Large intestine (tissue), 3 donors: ENCODE measurements around the gene WNT7B. TPM values are rescaled to one million over a fixed set of nuclear protein-coding genes. Genes with fewer than 3 reads are reported as not detected.

Source experiments
- DNase-seq, 2 donors: peaks; one replicate each; pipeline versions ENCODE4 v3.0.0 to v3.0.0-alpha.2; 2013
- H3K27ac ChIP-seq: one replicate; pipeline ENCODE4 v1.5.1; 2013; ENCODE audit warnings: low read length
- H3K27me3 ChIP-seq: 2 replicates; pipeline ENCODE4 v1.6.1; 2013; ENCODE audit warnings: low read length; ENCODE audit not compliant: control insufficient read depth, insufficient read depth
- H3K36me3 ChIP-seq: 2 replicates; pipeline ENCODE4 v1.6.1; 2013; ENCODE audit warnings: low read length; ENCODE audit not compliant: control insufficient read depth, insufficient read depth
- H3K4me1 ChIP-seq: one replicate; pipeline ENCODE4 v1.6.1; 2013; ENCODE audit warnings: low read length; ENCODE audit not compliant: control insufficient read depth, insufficient read depth
- H3K4me3 ChIP-seq: one replicate; pipeline ENCODE4 v1.5.1; 2013; ENCODE audit warnings: low read length
- H3K9me3 ChIP-seq: one replicate; pipeline ENCODE4 v1.6.1; 2013; ENCODE audit warnings: mild to moderate bottlenecking, low read depth, low read length, moderate library complexity; ENCODE audit not compliant: control insufficient read depth
- WGBS: methylation state at CpG from one replicate; pipeline ENCODE4 v1.1.5; 2013; ENCODE audit warnings: low lambda C conversion rate; ENCODE audit not compliant: insufficient coverage; 5-methylcytosine and 5-hydroxymethylcytosine counted together
- polyA plus RNA-seq: library from polyadenylated mRNA; unstranded; fragments of 120-200 nt; gene quantifications from one replicate; pipeline ENCODE4 v1.2.1, GENCODE V29; 2013

Gene WNT7B
- polyA plus RNA-seq, 1 donor, result 0.33 TPM

GRCh38 chr22:45949891-45950290 lies 27.1 kb downstream of the WNT7B start:
- H3K4me3 ChIP-seq, result no peak overlapping the region
- H3K36me3 ChIP-seq, result no peaks in the 10 kb centered on the region
- H3K4me1 ChIP-seq, result no peaks in the 10 kb centered on the region
- H3K9me3 ChIP-seq, result no peaks in the 10 kb centered on the region
- H3K27ac ChIP-seq, result no peak overlapping the region
- peaks cover 9% of the 10 kb centered on the region for H3K27me3 ChIP-seq
- WGBS, result no CpG with 5 or more reads among the region's 23 CpGs
- no peak for DNase-seq

GRCh38 chr22:45949258-45949870 lies 27.6 kb downstream of the WNT7B start:
- DNase-seq, result no peak
- H3K4me1 ChIP-seq, result no peaks in the 10 kb centered on the region
- no peak overlapping the region for H3K4me3 ChIP-seq
- H3K9me3 ChIP-seq, result no peaks in the 10 kb centered on the region
- no CpG with 5 or more reads among the region's 22 CpGs for WGBS
- H3K36me3 ChIP-seq, result no peaks in the 10 kb centered on the region
- no peak overlapping the region for H3K27ac ChIP-seq
- peaks cover 8% of the 10 kb centered on the region for H3K27me3 ChIP-seq

- H3K4me3 ChIP-seq, result no peak overlapping the region
- H3K9me3 ChIP-seq, result no peaks in the 10 kb centered on the region
- no CpG with 5 or more reads among the region's 21 CpGs for WGBS
- H3K27ac ChIP-seq, result no peak overlapping the region
- no peak for DNase-seq
- H3K27me3 ChIP-seq, result peaks cover 7% of the 10 kb centered on the region
- no peaks in the 10 kb centered on the region for H3K36me3 ChIP-seq
- H3K4me1 ChIP-seq, result no peaks in the 10 kb centered on the region
Measured at GRCh38 chr22:45948081-45948648, 28.8 kb downstream of the WNT7B start.

- no peak overlapping the region for H3K4me3 ChIP-seq
- no peak overlapping the region for H3K27ac ChIP-seq
- DNase-seq, result no peak
- H3K27me3 ChIP-seq, result no peaks in the 10 kb centered on the region
- H3K9me3 ChIP-seq, result no peaks in the 10 kb centered on the region
- H3K4me1 ChIP-seq, result no peaks in the 10 kb centered on the region
- no CpG with 5 or more reads among the region's 17 CpGs for WGBS
- no peaks in the 10 kb centered on the region for H3K36me3 ChIP-seq
Measured at GRCh38 chr22:45946805-45947600, 30.0 kb downstream of the WNT7B start.

GRCh38 chr22:45945621-45946106 lies 31.3 kb downstream of the WNT7B start:
- Histone ChIP-seq H3K4me3 (no peak overlapping the region), H3K27me3 (no peaks in the 10 kb centered on the region), H3K36me3 (no peaks in the 10 kb centered on the region), H3K27ac (no peak overlapping the region), H3K9me3 (no peaks in the 10 kb centered on the region), H3K4me1 (no peaks in the 10 kb centered on the region)
- no peak for DNase-seq
- WGBS, result no CpG with 5 or more reads among the region's 18 CpGs

GRCh38 chr22:45942787-45943493 lies 34.0 kb downstream of the WNT7B start:
- WGBS, result no CpG with 5 or more reads among the region's 32 CpGs

GRCh38 chr22:45942344-45942743 lies 34.6 kb downstream of the WNT7B start:
- WGBS, result no CpG with 5 or more reads among the region's 9 CpGs
- peak in 1 of 2 donors; percentile 6 for DNase-seq
- H3K4me3 ChIP-seq, result no peak overlapping the region

More at GRCh38 chr22:45942787-45943493, 34.0 kb downstream of the WNT7B start:
- no peak overlapping the region for H3K27ac ChIP-seq
- H3K27me3 ChIP-seq, result peaks cover 2% of the 10 kb centered on the region
- H3K4me1 ChIP-seq, result no peaks in the 10 kb centered on the region
- no peak for DNase-seq
- no peak overlapping the region for H3K4me3 ChIP-seq
- no peaks in the 10 kb centered on the region for H3K9me3 ChIP-seq
- H3K36me3 ChIP-seq, result no peaks in the 10 kb centered on the region

GRCh38 chr22:45938913-45939312 lies 38.0 kb downstream of the WNT7B start:
- H3K27ac ChIP-seq, result no peak overlapping the region
- WGBS, result 60% methylated on average over 1 of the region's 3 CpGs
- H3K4me1 ChIP-seq, result no peaks in the 10 kb centered on the region
- no peaks in the 10 kb centered on the region for H3K9me3 ChIP-seq
- peaks cover 19% of the 10 kb centered on the region for H3K27me3 ChIP-seq
- no peak for DNase-seq
- no peaks in the 10 kb centered on the region for H3K36me3 ChIP-seq
- H3K4me3 ChIP-seq, result no peak overlapping the region

More at GRCh38 chr22:45942344-45942743, 34.6 kb downstream of the WNT7B start:
- Histone ChIP-seq H3K4me1 (no peaks in the 10 kb centered on the region), H3K27me3 (peaks cover 2% of the 10 kb centered on the region), H3K36me3 (no peaks in the 10 kb centered on the region), H3K27ac (no peak overlapping the region), H3K9me3 (no peaks in the 10 kb centered on the region)

- Histone ChIP-seq H3K4me1 (no peaks in the 10 kb centered on the region), H3K9me3 (no peaks in the 10 kb centered on the region), H3K27me3 (peaks cover 25% of the 10 kb centered on the region), H3K4me3 (no peak overlapping the region), H3K27ac (no peak overlapping the region), H3K36me3 (no peaks in the 10 kb centered on the region)
- no peak for DNase-seq
- 100% methylated on average over 3 of the region's 8 CpGs for WGBS
Measured at GRCh38 chr22:45937960-45938359, 39.0 kb downstream of the WNT7B start.

GRCh38 chr22:45935573-45935972 lies 41.4 kb downstream of the WNT7B start:
- Histone ChIP-seq H3K27ac (no peak overlapping the region), H3K27me3 (peaks cover 48% of the 10 kb centered on the region), H3K9me3 (peaks cover 3% of the 10 kb centered on the region), H3K4me3 (no peak overlapping the region), H3K4me1 (no peaks in the 10 kb centered on the region), H3K36me3 (no peaks in the 10 kb centered on the region)
- DNase-seq, result no peak
- no CpG with 5 or more reads among the region's 6 CpGs for WGBS
